Sigmoid colon (tissue), 4 donors: ENCODE results near the gene CT45A1.
"Not testable (repeated sequence)": the region's sequence is repeated elsewhere in the genome, so short reads cannot be mapped to it uniquely, and the experiment has no call there.

Experiments
- EP300 ChIP-seq, 4 donors: sonication (generic); formaldehyde crosslinking; IDR thresholded peaks; one replicate each; pipeline ENCODE4 v1.6.1; 2017; ENCODE audit warnings: antibody characterized with exemption in 4 of 4
- POLR2AphosphoS5 ChIP-seq, 4 donors: sonication (generic); formaldehyde crosslinking; IDR thresholded peaks; one replicate each; pipeline ENCODE4 v1.6.1; 2017; ENCODE audit warnings: antibody characterized with exemption in 4 of 4
- TF ChIP-seq, protein P1 (sequence below), 4 experiments: fragments of 450-650 bp in 3 of 4; fragments of 200-600 bp in 1 of 4; IDR thresholded peaks; one replicate each; pipeline ENCODE4 v1.5.1; 2016 to 2019; ENCODE audit warnings: antibody characterized with exemption in 4 of 4, mild to moderate bottlenecking in 3 of 4, moderate library complexity in 2 of 4

DNA sequence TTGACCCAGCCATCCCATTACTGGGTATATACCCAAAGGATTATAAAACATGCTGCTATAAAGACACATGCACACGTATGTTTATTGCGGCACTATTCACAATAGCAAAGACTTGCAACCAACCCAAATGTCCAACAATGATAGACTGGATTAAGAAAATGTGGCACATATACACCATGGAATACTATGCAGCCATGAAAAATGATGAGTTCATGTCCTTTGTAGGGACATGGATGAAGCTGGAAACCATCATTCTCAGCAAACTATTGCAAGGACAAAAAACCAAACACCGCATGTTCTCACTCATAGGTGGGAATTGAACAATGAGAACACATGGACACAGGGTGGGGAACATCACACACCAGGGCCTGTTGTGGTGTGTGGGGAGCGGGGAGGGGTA lies 31.3 kb downstream of the CT45A1 start:
- TF ChIP-seq, protein P1, sequence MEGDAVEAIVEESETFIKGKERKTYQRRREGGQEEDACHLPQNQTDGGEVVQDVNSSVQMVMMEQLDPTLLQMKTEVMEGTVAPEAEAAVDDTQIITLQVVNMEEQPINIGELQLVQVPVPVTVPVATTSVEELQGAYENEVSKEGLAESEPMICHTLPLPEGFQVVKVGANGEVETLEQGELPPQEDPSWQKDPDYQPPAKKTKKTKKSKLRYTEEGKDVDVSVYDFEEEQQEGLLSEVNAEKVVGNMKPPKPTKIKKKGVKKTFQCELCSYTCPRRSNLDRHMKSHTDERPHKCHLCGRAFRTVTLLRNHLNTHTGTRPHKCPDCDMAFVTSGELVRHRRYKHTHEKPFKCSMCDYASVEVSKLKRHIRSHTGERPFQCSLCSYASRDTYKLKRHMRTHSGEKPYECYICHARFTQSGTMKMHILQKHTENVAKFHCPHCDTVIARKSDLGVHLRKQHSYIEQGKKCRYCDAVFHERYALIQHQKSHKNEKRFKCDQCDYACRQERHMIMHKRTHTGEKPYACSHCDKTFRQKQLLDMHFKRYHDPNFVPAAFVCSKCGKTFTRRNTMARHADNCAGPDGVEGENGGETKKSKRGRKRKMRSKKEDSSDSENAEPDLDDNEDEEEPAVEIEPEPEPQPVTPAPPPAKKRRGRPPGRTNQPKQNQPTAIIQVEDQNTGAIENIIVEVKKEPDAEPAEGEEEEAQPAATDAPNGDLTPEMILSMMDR (IDR thresholded peaks at IDR 0.05): not testable (repeated sequence)
- TF ChIP-seq POLR2AphosphoS5, EP300 (IDR thresholded peaks at IDR 0.05): not testable (repeated sequence)
